Spinal cord (tissue), 10 donors: ENCODE results near the gene GOLGA7B. TPM values are rescaled to one million over a fixed set of nuclear protein-coding genes. Genes with fewer than 3 reads are reported as not detected.

Source experiments
- DNase-seq, 6 donors: peaks; one replicate each; pipeline versions ENCODE4 v3.0.0 to v3.0.0-alpha.2; 2013 to 2015; ENCODE audit warnings: low spot score in 6 of 6, low read depth in 4 of 6
- H3K27ac ChIP-seq: one replicate; pipeline ENCODE4 v1.5.1; 2013; ENCODE audit warnings: low read depth, low read length, control low read depth
- H3K27me3 ChIP-seq: one replicate; pipeline ENCODE4 v1.6.1; 2013; ENCODE audit warnings: low read length; ENCODE audit not compliant: control insufficient read depth, insufficient read depth
- H3K36me3 ChIP-seq: one replicate; pipeline ENCODE4 v1.6.1; 2013; ENCODE audit warnings: low read length; ENCODE audit not compliant: control insufficient read depth, insufficient read depth
- H3K4me1 ChIP-seq: one replicate; pipeline ENCODE4 v1.6.1; 2013; ENCODE audit warnings: low read length; ENCODE audit not compliant: control insufficient read depth, insufficient read depth
- H3K4me3 ChIP-seq: one replicate; pipeline ENCODE4 v1.5.1; 2013; ENCODE audit warnings: low read depth, low read length, control low read depth
- H3K9me3 ChIP-seq: one replicate; pipeline ENCODE4 v1.6.1; 2013; ENCODE audit warnings: low read length; ENCODE audit not compliant: control insufficient read depth, insufficient read depth
- WGBS: methylation state at CpG from one replicate; pipeline ENCODE4 v1.1.5; 2013; ENCODE audit warnings: missing lambda C conversion rate; ENCODE audit not compliant: insufficient coverage; 5-methylcytosine and 5-hydroxymethylcytosine counted together
- polyA plus RNA-seq, 2 donors: library from polyadenylated mRNA; unstranded; fragments of 120-200 nt; gene quantifications; one replicate each; pipeline ENCODE4 v1.2.1, GENCODE V29; 2013; ENCODE audit not compliant: insufficient read length in 2 of 2
- total RNA-seq, 2 donors: library from RNA; depleted of rRNA in 1 of 2; stranded (reverse); fragments of 120-200 nt in 1 of 2; fragments of >200 nt in 1 of 2; gene quantifications; one replicate each; pipeline versions ENCODE4 v1.2.3 to v1.2.4, GENCODE V29; 2013 to 2014
- donor health status: healthy.

The GOLGA7B gene
- total and polyA plus RNA-seq, 4 donors, result 5.8 to 42.7 (median 25.4) TPM

DNA sequence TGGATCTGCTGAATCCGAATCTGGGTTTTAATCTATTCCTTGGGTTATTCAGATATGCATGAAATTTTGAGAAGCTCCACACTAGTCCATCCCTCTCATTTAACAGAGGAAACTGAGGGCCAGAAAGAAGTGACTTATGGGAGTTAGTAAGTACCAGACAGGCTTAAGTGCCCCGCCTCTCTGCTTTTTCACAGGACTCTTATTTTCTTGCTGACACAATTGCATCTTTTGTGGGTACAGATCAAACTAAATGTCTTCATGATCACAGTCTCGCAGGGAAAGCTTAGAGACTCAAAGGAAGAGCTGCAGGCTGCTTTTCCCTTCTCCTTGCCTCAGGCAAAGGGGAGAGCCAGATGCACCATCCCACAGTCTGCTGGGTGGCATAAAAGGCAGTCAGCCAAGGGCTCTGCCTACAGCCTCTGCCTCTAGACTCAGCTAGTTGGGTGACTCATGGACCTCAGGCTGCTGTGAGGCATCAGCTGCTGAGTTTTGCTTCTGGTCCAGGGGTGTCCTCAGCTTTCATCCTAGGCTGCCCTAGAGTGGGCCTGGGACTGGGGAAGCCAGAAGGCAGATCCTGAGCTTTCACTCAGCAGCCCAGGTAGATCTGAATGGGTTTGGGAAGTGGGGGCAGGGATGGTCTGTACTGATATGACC lies 11.6 kb downstream of the GOLGA7B start:
- no peaks in the 10 kb centered on the region for H3K27me3 ChIP-seq
- H3K4me1 ChIP-seq, result peaks cover 12% of the 10 kb centered on the region
- WGBS, result 50% methylated on average over 1 of the region's 3 CpGs
- no peak for DNase-seq
- H3K36me3 ChIP-seq, result peaks cover 33% of the 10 kb centered on the region
- no peak overlapping the region for H3K4me3 ChIP-seq
- no peak overlapping the region for H3K27ac ChIP-seq
- no peaks in the 10 kb centered on the region for H3K9me3 ChIP-seq

DNA sequence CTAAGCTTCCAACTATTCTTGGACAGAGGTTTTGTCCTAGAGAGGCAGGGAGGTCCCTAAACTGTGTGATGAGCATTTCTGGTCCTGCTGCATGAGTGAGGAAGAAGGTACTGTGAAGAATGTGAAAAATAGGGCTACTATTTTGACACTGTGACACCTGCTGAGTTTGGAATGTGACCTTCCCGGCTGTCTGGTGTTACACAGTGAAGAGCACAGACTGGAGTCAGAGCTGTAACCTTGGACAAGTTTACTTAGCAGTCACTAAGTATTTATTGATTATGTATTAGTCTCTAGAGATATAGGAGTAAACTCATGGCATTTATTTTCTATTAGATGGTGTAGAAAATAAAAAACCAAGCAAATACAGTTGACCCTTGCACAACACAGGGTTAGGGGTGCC lies 12.3 kb downstream of the GOLGA7B start:
- H3K4me3 ChIP-seq, result no peak overlapping the region
- no peaks in the 10 kb centered on the region for H3K9me3 ChIP-seq
- WGBS, result no CpG with 5 or more reads among the region's 1 CpG
- H3K27me3 ChIP-seq, result no peaks in the 10 kb centered on the region
- H3K4me1 ChIP-seq, result peaks cover 12% of the 10 kb centered on the region
- H3K36me3 ChIP-seq, result peaks cover 40% of the 10 kb centered on the region
- H3K27ac ChIP-seq, result no peak overlapping the region
- no peak for DNase-seq

DNA sequence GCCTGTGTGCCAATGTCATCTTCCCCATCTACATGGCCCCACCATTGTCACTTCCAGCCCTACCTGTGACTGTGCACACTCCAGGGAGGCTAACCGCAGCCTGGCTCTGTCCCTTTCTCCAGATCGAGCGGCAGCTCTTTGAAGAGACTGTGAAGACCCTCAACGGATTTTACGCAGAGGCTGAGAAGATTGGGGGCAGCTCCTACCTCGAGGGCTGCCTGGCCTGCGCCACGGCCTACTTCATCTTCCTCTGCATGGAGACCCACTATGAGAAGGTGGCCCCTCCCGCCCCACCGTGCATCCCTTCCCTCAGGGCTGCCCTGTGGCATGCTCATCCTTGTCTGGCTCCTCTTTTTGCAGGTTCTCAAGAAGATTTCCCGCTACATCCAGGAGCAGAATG lies 14.2 kb downstream of the GOLGA7B start:
- 89% methylated on average over 10 of the region's 11 CpGs for WGBS
- Histone ChIP-seq H3K27me3 (no peaks in the 10 kb centered on the region), H3K4me1 (peaks cover 8% of the 10 kb centered on the region), H3K9me3 (no peaks in the 10 kb centered on the region), H3K27ac (no peak overlapping the region), H3K36me3 (peaks cover 49% of the 10 kb centered on the region), H3K4me3 (no peak overlapping the region)
- DNase-seq, result no peak

GRCh38 chr10:97865488-97865887 lies 15.8 kb downstream of the GOLGA7B start:
- DNase-seq, result no peak
- WGBS, result 82% methylated on average over 13 of the region's 18 CpGs
- peaks cover 4% of the 10 kb centered on the region for H3K27me3 ChIP-seq
- no peak overlapping the region for H3K4me3 ChIP-seq
- no peak overlapping the region for H3K27ac ChIP-seq
- H3K4me1 ChIP-seq, result peaks cover 20% of the 10 kb centered on the region
- peaks cover 47% of the 10 kb centered on the region for H3K36me3 ChIP-seq
- no peaks in the 10 kb centered on the region for H3K9me3 ChIP-seq

DNA sequence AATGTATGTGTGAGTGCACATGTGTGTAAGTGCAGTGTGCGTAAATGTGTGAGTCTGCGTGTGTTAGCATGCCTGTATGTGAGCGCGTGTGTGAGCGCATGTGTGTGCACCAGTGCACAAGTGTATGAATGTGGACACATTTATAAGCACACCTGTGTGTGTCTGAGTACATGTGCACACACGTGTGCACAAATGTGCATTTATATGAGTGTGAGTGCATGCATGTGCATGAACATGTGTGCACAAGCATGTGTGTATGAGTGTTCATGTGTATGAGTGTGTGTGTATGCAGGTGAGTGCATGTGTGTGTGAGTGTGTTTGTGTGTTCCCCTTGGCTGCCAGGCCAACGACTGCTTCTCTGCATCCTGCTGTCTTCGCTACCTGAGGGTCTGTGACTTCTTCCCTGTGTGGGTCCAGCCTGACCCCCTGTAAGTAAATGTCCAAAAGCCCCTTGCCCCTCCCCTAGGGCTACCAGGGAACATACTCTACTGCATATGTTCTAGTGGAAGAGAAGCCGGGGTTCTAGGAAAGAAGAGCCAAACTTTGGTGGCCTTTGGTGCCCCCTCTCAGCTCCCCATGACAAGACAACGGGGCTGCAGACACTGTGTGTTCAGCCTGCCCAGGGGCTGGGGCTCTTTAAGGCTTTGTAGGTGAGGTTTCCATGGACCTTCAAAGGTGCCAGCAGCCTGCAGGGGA lies 17.0 kb downstream of the GOLGA7B start:
- Histone ChIP-seq H3K27me3 (peaks cover 4% of the 10 kb centered on the region), H3K27ac (no peak overlapping the region), H3K4me1 (peaks cover 20% of the 10 kb centered on the region), H3K4me3 (no peak overlapping the region), H3K36me3 (peaks cover 45% of the 10 kb centered on the region), H3K9me3 (no peaks in the 10 kb centered on the region)
- DNase-seq, result no peak
- 94% methylated on average over 7 of the region's 10 CpGs for WGBS

GRCh38 chr10:97867220-97867800 lies 17.7 kb downstream of the GOLGA7B start:
- peaks cover 4% of the 10 kb centered on the region for H3K27me3 ChIP-seq
- no peak overlapping the region for H3K27ac ChIP-seq
- DNase-seq, result no peak
- peaks cover 20% of the 10 kb centered on the region for H3K4me1 ChIP-seq
- H3K4me3 ChIP-seq, result no peak overlapping the region
- H3K9me3 ChIP-seq, result no peaks in the 10 kb centered on the region
- H3K36me3 ChIP-seq, result peaks cover 45% of the 10 kb centered on the region
- WGBS, result 80% methylated on average over 9 of the region's 10 CpGs

DNA sequence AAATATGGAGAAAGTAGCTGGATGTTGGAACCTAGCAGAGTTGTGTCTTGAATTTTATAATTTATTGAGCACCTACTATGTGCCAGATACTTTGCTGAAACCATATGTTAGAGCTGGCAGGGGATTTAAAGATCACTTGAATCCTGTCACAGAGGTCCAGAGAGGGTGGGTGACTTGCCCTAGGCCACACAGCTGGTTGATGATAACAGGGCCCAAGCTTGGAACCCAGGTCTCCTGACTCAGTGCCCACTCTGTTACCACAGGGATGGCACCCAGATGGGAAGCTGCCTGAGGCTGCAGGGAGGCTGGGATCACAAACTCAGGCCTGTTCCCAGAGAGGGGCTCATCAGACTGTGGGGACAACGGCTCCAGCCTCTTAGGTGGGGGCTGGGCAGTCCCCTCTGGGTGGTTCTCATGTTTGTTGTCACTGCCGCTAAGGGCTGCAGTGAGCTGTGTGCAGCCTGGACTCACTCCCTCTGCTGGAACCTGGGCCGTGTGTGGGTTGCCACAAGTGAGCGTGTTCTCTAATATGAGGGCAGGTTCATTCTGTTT lies 18.6 kb downstream of the GOLGA7B start:
- H3K4me1 ChIP-seq, result peaks cover 20% of the 10 kb centered on the region
- H3K27ac ChIP-seq, result no peak overlapping the region
- no peaks in the 10 kb centered on the region for H3K9me3 ChIP-seq
- no peak overlapping the region for H3K4me3 ChIP-seq
- H3K36me3 ChIP-seq, result peaks cover 41% of the 10 kb centered on the region
- no peak for DNase-seq
- 64% methylated on average over 4 of the region's 4 CpGs for WGBS
- H3K27me3 ChIP-seq, result peaks cover 4% of the 10 kb centered on the region

DNA sequence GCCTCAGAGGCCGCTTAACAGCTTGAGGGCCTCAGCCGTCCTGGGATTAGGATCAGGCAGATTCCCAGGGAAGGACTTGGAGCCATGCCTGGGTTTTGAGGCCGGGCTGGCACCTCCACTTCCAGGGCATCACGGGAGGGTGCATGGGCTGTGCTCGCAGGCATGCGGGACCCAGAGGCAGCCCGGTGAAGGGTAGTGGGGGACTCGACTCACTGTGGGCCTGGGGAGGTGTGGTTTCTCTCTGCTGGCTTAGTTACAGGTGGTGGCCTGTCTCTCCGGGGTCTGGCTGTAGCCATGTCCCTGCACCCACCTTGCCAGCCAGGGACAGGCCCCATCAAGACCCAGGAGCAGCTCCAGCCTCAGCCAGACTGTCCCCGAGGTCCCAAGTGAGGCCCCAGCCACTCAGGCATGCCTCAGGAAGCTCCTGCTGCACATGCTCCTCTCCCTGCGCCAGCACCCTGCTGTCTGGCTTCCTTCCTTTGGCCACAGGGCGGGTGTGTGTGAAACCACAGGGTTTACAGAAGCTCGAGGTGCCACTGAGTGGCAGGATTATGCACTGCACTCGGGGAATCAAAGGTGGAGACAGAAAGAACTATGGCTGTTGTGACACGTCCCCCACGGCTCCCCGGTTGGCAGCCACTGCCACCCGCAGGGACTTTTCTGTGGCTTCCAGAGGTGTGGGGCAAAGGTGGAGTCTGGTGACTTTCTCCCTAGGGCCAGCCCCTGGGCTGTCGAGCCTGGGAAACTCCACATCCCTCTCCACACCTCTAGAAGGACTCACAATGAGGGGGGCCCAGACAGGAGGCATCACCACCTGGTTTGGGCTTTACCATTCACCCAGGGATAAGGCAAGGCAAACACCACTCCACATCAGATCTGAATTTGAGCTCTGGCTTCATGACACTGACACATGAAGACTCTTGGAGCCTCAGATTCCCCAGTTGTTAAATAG lies 19.7 kb downstream of the GOLGA7B start:
- Histone ChIP-seq H3K4me3 (no peak overlapping the region), H3K27me3 (peaks cover 4% of the 10 kb centered on the region), H3K36me3 (peaks cover 32% of the 10 kb centered on the region), H3K9me3 (no peaks in the 10 kb centered on the region), H3K4me1 (peaks cover 16% of the 10 kb centered on the region), H3K27ac (peak overlapping the region; percentile 16)
- peak; percentile 31 to 94 (median 68) for DNase-seq
- WGBS, result 14% methylated on average over 13 of the region's 19 CpGs

DNA sequence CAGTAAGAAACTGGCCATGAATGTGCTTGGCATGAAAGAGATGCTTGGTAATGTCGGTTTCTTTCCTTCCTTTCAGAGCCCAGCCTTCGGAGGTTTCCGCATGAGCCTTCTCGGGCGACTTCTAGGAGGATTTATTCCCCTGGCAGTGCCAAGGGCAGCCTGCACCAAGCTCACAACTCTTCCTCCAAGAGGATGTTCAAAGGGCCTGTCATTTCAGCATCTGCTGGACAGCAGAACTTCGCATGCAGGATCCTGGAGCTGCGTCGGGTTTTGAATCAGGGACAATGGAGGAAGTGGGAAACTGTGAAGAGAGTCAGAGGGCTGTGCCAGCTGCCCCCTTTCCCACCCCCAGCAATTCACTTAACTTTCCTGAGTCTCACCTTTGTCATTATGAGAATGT lies 21.3 kb downstream of the GOLGA7B start:
- 61% methylated on average over 5 of the region's 8 CpGs for WGBS
- Histone ChIP-seq H3K27ac (no peak overlapping the region), H3K27me3 (peaks cover 4% of the 10 kb centered on the region), H3K4me3 (no peak overlapping the region), H3K36me3 (peaks cover 18% of the 10 kb centered on the region), H3K4me1 (peaks cover 20% of the 10 kb centered on the region), H3K9me3 (no peaks in the 10 kb centered on the region)
- DNase-seq, result no peak
